22Rv1 (cell line): ENCODE measurements around the gene TSLP.

Experiments used
- ZFX ChIP-seq: fragments of 450-650 bp; IDR thresholded peaks from 2 replicates; pipeline ENCODE4 v1.6.1; 2017; ENCODE audit warnings: antibody characterized with exemption, borderline replicate concordance
- TF ChIP-seq, protein P1 (sequence below): fragments of 450-650 bp; IDR thresholded peaks from 2 replicates; pipeline ENCODE4 v1.5.1; 2017; ENCODE audit warnings: mild to moderate bottlenecking

DNA sequence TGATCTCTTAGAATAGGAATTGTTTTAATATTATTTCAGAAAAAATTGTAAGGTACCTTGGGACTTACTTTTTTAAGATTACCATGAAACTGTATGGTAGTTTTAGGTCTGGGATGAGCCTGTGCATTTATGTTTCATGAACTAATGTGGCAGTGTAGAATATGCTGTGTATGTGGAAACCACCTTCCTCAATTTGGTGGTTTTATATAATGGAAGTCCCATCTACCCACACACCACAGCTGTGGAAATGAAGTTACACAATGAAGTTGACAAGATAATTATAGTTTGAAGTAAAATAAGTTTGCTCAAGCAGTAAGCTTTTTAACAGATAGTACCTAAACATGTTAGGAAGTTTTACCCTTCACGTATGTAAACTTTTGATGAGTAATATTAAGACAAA, 45.0 kb downstream of the TSLP start:
- TF ChIP-seq, protein P1, sequence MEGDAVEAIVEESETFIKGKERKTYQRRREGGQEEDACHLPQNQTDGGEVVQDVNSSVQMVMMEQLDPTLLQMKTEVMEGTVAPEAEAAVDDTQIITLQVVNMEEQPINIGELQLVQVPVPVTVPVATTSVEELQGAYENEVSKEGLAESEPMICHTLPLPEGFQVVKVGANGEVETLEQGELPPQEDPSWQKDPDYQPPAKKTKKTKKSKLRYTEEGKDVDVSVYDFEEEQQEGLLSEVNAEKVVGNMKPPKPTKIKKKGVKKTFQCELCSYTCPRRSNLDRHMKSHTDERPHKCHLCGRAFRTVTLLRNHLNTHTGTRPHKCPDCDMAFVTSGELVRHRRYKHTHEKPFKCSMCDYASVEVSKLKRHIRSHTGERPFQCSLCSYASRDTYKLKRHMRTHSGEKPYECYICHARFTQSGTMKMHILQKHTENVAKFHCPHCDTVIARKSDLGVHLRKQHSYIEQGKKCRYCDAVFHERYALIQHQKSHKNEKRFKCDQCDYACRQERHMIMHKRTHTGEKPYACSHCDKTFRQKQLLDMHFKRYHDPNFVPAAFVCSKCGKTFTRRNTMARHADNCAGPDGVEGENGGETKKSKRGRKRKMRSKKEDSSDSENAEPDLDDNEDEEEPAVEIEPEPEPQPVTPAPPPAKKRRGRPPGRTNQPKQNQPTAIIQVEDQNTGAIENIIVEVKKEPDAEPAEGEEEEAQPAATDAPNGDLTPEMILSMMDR = no peak
- TF ChIP-seq ZFX = no peak
